Dendritic cell treated with granulocyte-macrophage colony-stimulating factor and Interleukin-4, amounts not matched to agents 40 ng/mL and 50 ng/mL, for 4 days (primary cell): ENCODE results near the gene LGALS9.

ENCODE experiments used
- H3K27ac Mint-ChIP-seq: one replicate; pipeline ENCODE4 v1.8.0; 2022; ENCODE audit warnings: mild to moderate bottlenecking, mixed read lengths
- H3K27me3 Mint-ChIP-seq: one replicate; pipeline ENCODE4 v1.8.0; 2022; ENCODE audit warnings: mild to moderate bottlenecking, mixed read lengths
- H3K36me3 Mint-ChIP-seq: one replicate; pipeline ENCODE4 v1.8.0; 2022; ENCODE audit warnings: low read depth, mixed read lengths
- H3K4me1 Mint-ChIP-seq: one replicate; pipeline ENCODE4 v1.8.0; 2022; ENCODE audit warnings: low read depth, mixed read lengths
- H3K4me3 Mint-ChIP-seq: one replicate; pipeline ENCODE4 v1.8.0; 2022; ENCODE audit warnings: mild to moderate bottlenecking, moderate library complexity, mixed read lengths
- H3K9me3 Mint-ChIP-seq: one replicate; pipeline ENCODE4 v1.8.0; 2022; ENCODE audit warnings: mixed read lengths
- intact Hi-C: fragments of 100-400 bp; cut with micrococcal nuclease; formaldehyde crosslinking; loops from one replicate; pipeline ENCODE4 v1.15.0; 2022

LGALS9 gene

DNA sequence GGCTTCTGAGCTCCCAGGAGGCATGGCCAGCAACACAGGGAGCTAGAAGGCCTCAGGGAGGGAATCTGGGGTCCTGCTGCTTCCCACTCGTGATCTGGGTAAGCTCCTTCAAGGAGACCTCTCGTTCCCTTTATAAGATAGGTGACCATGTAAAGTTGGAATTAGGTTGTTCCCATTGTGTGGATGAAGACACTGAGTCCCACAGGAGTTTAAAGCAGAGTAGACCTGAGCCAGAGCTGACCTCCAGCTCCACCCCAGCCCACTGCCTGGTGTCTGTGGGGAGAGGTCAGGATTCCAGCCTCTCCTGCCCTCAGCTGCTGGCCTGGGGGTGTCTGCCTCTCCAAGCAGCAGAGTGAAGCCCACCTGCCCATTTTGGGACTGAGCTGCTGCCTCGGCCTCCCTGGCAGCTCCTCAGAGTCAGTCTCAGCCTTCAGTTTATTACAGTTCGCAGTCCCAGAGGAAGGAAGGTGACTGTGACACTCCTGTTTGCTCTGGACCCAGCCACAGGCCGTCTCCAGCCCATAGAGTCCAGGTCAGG is 33.1 kb upstream of the LGALS9 start:
- Mint-ChIP-seq H3K9me3 (no peaks in the 10 kb centered on the region), H3K4me3 (no peak overlapping the region), H3K4me1 (peaks cover 5% of the 10 kb centered on the region), H3K36me3 (peaks cover 69% of the 10 kb centered on the region), H3K27ac (no peak overlapping the region), H3K27me3 (no peaks in the 10 kb centered on the region)
- intact Hi-C loops = no loop called here

DNA sequence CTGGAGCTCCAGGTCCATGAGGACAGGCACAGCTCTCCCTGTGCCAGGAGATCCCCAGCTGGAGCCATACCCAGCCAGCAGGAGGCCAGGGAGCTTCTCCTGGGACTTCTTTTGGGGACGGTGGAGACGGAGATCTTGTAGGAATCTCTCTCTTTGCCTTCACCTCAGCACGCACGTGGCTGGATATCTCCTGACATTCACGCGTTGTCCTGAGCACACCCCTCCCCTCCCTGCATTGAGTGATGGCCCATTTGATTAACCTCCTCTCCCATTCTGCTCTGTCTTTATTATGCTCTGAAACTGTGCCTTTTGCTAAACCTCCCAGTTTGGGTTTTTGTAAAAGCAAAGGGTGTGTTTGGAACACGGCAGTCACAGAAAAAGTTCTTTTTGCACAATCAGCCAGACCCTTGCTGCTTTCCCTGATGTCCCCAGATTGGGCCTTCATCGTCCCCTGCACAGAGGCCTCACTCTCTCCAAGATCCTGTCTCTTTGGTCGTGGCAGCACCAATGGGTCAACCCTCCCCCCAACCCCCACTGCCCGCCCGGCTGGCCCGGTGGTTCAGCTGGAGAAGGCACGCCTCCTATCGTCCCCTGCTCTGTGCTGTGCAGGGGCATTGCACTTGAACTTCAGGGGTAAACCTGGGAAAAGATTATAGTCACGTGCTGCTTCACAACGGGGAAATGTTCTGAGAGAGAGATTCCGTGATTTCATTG is 32.5 kb upstream of the LGALS9 start:
- intact Hi-C loops = no loop called here
- Mint-ChIP-seq H3K27ac (no peak overlapping the region), H3K4me1 (peaks cover 5% of the 10 kb centered on the region), H3K27me3 (no peaks in the 10 kb centered on the region), H3K9me3 (no peaks in the 10 kb centered on the region), H3K36me3 (peaks cover 63% of the 10 kb centered on the region), H3K4me3 (no peak overlapping the region)

DNA sequence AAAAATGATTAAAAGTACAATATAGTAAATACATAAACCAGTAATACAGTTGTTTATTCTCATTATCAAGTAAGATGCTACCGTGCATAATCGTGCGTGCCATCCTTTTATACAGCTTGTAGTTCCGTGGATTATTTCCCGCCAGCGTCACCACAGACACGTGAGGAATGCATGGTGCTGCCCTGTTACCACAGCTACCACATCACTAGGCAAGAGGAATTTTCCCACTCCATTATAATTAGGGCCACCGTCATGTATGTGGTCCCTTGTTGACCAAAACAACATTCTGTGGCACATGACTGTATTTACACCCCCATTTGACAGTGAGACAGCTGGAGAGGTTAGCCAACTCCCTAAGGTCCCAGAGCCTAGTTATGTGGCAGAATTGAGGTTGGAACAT is 30.5 kb upstream of the LGALS9 start:
- H3K27ac Mint-ChIP-seq = no peak overlapping the region
- intact Hi-C loops = loop anchor here (2.0 to 5.0 kb wide), 2 partner anchors 143 to 246 kb away; partner anchors contain the start of gene KSR1

DNA sequence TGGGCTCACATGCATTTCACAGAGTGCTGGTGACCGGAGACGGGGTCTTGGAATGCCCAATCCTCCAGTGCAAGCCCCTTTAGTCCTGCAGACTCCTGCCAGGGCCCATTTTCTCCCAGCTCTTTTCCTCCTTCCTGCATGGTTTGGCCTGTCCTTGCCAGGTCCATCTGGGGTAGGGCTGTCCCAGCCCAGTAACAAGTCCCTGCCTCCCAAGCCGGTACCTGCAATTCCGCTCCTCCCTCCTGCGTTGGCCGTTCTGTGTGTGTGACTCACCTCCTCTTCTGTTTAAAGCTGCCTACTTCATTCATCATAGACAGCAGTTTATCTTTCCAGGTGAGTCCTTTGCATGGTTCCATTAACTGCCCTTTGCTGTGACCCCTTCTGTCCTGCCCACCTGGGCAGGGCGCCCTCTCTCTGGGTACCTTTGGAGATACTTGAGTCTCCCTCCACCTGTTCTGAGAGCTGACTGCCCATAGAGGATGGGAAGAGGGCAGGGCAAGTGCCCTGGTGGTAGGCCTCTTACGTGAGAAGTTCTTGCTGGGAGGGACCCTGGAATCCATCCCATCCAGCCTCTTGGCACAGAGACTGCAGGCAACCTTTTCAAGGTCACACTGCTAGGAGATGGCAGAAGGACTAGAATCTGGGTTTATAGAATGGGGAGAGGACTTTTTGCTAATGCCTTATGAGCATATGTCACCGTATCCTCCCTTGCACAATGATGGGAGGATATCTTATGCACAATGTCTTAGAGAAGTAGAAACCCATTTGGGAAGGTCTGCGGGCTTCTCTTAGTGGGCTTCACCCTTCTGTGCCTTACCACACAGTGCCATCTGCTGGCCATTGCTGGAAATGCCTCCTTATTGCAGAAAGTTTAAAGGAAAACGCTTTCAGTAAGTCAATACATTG is 29.7 kb upstream of the LGALS9 start:
- intact Hi-C loops = loop anchor here (1.0 to 5.0 kb wide), 3 partner anchors 144 to 365 kb away; partner anchors contain the start of gene KSR1
- Mint-ChIP-seq H3K9me3 (no peaks in the 10 kb centered on the region), H3K4me1 (peaks cover 5% of the 10 kb centered on the region), H3K27me3 (no peaks in the 10 kb centered on the region), H3K27ac (no peak overlapping the region), H3K36me3 (peaks cover 67% of the 10 kb centered on the region), H3K4me3 (no peak overlapping the region)

More for the DNA sequence above, 30.5 kb upstream of the LGALS9 start:
- no peaks in the 10 kb centered on the region for H3K27me3 Mint-ChIP-seq
- no peaks in the 10 kb centered on the region for H3K9me3 Mint-ChIP-seq
- peaks cover 5% of the 10 kb centered on the region for H3K4me1 Mint-ChIP-seq
- H3K4me3 Mint-ChIP-seq = no peak overlapping the region
- peaks cover 64% of the 10 kb centered on the region for H3K36me3 Mint-ChIP-seq

DNA sequence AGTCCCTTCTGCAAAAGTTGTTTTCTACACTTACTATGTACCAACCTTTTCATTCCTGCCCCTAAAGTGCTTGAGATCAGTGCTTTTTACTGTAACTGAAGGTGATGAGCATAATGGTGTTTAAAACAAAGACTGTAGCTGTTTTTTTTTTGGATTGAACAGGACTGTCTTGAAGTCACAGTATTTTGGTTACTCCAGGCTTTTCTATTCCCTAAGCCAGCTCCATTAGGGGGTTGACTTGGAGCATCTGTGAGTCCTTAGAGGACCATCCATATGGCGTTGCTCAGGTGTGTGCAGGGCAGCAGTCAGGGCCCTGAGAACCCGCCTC is 29.0 kb upstream of the LGALS9 start:
- no peak overlapping the region for H3K4me3 Mint-ChIP-seq
- H3K36me3 Mint-ChIP-seq = peaks cover 64% of the 10 kb centered on the region
- H3K27me3 Mint-ChIP-seq = no peaks in the 10 kb centered on the region
- no peak overlapping the region for H3K27ac Mint-ChIP-seq
- peaks cover 5% of the 10 kb centered on the region for H3K4me1 Mint-ChIP-seq
- intact Hi-C loops = loop anchor here (1.0 to 5.0 kb wide), 3 partner anchors 145 to 366 kb away; partner anchors contain the start of gene KSR1
- H3K9me3 Mint-ChIP-seq = no peaks in the 10 kb centered on the region

DNA sequence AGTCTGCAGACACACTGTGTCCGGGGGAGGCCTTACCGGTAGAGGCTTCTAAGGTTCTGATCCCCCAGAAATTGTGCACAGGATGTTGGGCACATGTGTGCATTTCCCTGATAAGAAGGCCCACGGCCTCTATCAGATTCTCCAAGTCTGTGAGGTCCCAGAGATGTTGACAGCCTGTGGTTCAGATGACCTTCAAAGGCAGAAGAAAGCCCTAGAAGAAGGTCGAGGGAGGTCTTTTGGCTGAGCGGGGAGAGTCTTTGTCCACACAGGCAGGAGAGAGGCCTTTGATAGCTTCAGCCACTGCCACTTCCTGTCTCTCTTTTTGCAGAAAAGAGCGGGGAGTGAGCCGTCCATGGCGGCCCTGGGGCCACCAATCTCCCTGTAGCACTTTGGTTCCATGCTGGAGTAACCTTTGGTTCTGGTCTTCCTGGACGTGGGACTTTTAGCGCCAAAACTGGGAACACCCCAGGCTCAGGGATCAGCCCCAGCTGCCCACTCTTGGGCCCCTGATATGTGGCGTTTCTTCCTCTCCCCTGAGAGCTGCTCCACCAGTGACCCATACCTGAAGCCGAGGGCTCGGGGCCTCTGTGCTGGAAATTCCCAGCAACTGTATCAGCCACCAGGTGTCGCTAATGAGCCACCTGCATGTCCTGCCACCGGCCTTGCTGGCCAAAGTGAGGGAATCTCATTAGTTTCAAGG is 28.1 kb upstream of the LGALS9 start:
- H3K27me3 Mint-ChIP-seq = no peaks in the 10 kb centered on the region
- H3K27ac Mint-ChIP-seq = no peak overlapping the region
- intact Hi-C loops = loop anchor here (1.0 to 5.0 kb wide), 2 partner anchors 48 to 146 kb away; partner anchors contain the start of gene KSR1
- peaks cover 62% of the 10 kb centered on the region for H3K36me3 Mint-ChIP-seq
- H3K4me3 Mint-ChIP-seq = no peak overlapping the region
- H3K9me3 Mint-ChIP-seq = no peaks in the 10 kb centered on the region
- peaks cover 5% of the 10 kb centered on the region for H3K4me1 Mint-ChIP-seq

DNA sequence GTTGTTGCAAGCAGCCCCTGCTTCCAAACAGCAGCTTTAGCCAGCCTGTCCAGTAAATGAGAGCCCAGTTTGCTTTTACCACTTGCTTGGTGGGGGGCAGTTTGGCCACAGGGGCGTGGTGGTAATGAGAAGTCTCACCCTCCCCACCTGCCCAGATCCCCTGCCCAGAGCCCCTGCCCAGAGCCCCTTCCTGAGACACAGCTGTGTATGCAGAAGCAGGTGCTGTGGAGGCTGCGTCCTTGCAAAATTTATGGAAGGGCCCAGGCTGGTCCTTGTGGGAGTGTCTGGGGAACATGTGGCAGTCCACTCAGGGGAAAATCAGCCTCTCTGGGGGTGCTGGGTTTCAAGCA is 27.6 kb upstream of the LGALS9 start:
- no peaks in the 10 kb centered on the region for H3K27me3 Mint-ChIP-seq
- H3K27ac Mint-ChIP-seq = no peak overlapping the region
- peaks cover 5% of the 10 kb centered on the region for H3K4me1 Mint-ChIP-seq
- H3K4me3 Mint-ChIP-seq = no peak overlapping the region
- intact Hi-C loops = loop anchor here (1.0 to 5.0 kb wide), 2 partner anchors 48 to 146 kb away; partner anchors contain the start of gene KSR1
- no peaks in the 10 kb centered on the region for H3K9me3 Mint-ChIP-seq
- peaks cover 62% of the 10 kb centered on the region for H3K36me3 Mint-ChIP-seq

DNA sequence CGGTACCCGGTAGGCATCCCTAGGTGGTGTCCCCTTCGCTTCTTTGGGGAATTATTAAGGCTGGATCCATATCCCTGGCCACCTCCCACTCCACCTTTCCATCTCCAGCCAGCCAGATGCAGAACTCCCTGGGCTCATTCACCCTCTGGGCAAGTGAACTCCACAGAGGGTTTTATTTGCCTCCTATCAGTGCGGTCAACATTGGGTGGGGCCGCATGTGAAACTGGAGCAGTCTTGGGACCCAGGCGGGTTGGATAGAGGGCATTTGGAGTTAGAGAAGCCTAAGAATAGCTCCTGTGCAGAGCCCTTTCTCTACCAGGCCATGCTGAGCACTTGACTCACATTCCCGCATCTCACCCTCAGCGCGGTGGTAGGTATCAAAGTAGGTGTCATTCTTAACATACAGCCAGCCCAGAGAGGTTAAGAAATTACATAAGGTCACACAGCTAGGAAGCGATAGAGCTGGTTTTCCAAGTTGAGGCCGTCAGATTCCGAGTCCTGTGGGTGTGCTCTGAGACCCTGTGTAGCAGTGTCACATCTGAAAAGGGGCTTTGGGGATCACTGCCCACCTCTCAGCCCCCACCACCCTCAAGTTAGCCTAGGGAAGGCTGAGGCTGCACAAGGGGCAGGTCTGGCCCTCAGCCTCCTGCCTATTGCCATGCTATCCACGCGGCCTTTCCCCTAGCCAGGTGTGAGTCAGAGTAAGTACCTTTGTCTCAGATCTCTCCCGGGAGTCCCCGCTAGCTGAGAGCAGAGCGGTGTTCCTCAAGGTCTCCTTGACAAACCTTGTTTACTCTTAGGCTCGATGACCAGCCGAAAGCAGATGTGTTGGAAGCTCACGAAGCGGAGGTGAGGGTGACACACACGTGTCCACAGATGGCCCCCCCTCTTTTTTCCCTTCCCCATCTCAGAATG is 26.9 kb upstream of the LGALS9 start:
- no peak overlapping the region for H3K4me3 Mint-ChIP-seq
- H3K27ac Mint-ChIP-seq = no peak overlapping the region
- H3K9me3 Mint-ChIP-seq = no peaks in the 10 kb centered on the region
- intact Hi-C loops = loop anchor here (1.0 to 5.0 kb wide), 2 partner anchors 47 to 147 kb away; partner anchors contain the start of gene KSR1
- peaks cover 5% of the 10 kb centered on the region for H3K4me1 Mint-ChIP-seq
- H3K36me3 Mint-ChIP-seq = peaks cover 63% of the 10 kb centered on the region
- no peaks in the 10 kb centered on the region for H3K27me3 Mint-ChIP-seq

DNA sequence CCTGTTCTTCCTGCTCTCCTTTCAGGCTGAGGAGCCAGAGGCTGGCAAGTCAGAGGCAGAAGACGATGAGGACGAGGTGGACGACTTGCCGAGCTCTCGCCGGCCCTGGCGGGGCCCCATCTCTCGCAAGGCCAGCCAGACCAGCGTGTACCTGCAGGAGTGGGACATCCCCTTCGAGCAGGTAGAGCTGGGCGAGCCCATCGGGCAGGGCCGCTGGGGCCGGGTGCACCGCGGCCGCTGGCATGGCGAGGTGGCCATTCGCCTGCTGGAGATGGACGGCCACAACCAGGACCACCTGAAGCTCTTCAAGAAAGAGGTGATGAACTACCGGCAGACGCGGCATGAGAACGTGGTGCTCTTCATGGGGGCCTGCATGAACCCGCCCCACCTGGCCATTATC is 25.6 kb upstream of the LGALS9 start:
- Mint-ChIP-seq H3K9me3 (no peaks in the 10 kb centered on the region), H3K36me3 (peaks cover 75% of the 10 kb centered on the region), H3K27ac (no peak overlapping the region), H3K4me3 (no peak overlapping the region), H3K27me3 (no peaks in the 10 kb centered on the region), H3K4me1 (no peaks in the 10 kb centered on the region)
- intact Hi-C loops = loop anchor here (5.0 kb wide), 1 partner anchor 152 kb away; no protein-coding TSS in a partner anchor

DNA sequence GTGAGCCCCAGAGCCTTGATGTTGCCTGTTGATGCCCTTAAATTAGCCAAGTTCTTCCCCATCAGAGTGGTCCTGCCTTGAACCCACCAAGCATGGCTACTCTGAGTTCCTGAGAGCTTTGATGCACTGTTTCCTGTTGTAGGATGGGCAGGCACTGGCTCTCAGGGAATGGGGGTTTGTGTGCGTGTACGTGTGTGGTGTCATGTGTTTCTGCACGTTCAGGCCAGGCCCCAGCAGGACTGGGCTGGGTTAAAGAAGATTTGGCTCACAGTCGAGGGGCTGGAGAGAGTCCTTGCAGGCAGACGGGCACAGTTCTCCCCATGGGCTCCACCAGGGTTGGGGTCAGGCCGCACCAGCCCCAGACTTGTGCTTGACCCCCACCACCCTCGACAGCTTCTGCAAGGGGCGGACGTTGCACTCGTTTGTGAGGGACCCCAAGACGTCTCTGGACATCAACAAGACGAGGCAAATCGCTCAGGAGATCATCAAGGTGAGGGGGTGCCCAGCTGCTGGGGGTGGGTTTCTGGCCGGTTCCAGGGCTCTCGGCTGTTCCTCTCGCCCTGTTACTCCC is 23.4 kb upstream of the LGALS9 start:
- H3K27ac Mint-ChIP-seq = no peak overlapping the region
- H3K4me3 Mint-ChIP-seq = no peak overlapping the region
- H3K27me3 Mint-ChIP-seq = no peaks in the 10 kb centered on the region
- H3K36me3 Mint-ChIP-seq = peaks cover 86% of the 10 kb centered on the region
- intact Hi-C loops = loop anchor here (5.0 kb wide), 1 partner anchor 150 kb away; no protein-coding TSS in a partner anchor
- no peaks in the 10 kb centered on the region for H3K9me3 Mint-ChIP-seq
- H3K4me1 Mint-ChIP-seq = no peaks in the 10 kb centered on the region

DNA sequence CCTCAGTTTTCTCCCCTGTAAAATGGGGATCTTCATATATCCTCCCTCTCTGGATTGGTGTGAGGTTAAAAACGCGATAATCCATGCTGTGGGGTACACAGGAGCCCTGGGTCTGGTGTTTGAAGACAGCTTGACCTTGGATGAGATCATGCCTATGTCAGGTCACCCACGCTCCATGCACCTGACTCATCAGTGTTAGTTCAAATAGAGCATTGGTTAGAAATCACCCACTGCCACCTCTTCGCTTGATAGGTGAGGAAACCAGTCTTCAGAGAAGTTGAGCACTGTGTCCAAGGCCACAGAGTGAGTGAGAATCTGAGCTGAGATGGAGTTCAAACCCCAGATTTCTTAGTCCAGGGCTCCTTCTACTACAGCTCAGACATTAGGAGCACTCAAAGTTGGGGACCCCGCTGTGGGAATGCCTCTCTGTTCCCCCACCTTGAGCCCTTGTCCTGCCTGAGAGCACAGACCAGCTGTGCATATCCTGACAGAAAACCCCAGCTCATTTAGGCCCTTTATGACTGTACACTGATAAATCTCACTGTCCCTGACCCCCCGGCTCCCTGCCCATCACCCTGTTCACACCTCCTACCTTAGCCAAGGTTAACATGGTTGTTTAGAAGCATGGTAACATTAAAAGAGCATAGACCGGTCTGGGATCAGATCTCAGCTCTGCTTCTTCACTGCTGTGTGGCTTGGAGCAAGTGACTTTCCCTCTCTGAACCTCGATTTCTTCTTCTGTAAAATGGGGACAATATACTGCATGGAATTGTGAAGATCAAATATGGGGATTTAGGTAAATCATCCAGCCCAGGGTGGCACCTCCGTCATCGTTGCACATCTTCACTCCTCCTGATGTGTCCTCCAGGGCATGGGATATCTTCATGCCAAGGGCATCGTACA is 22.4 kb upstream of the LGALS9 start:
- no peaks in the 10 kb centered on the region for H3K27me3 Mint-ChIP-seq
- no peak overlapping the region for H3K4me3 Mint-ChIP-seq
- H3K27ac Mint-ChIP-seq = no peak overlapping the region
- intact Hi-C loops = loop anchor here (5.0 kb wide), 1 partner anchor 149 kb away; no protein-coding TSS in a partner anchor
- H3K9me3 Mint-ChIP-seq = no peaks in the 10 kb centered on the region
- H3K4me1 Mint-ChIP-seq = no peaks in the 10 kb centered on the region
- H3K36me3 Mint-ChIP-seq = peaks cover 95% of the 10 kb centered on the region
